ENCODE results near the gene GALK2. TPM values are rescaled to one million over a fixed set of nuclear protein-coding genes. Genes with fewer than 3 reads are reported as not detected.
A peak's percentile ranks its signal among the peaks of the same experiment; 100 is the strongest.

The GALK2 gene
- total RNA-seq, 1 donor = 44.2 TPM

- no peaks in the 10 kb centered on the region for H3K9me3 ChIP-seq (ENCODE audit: low read depth, low read length)
- H3K36me3 ChIP-seq (ENCODE audit: insufficient read depth, low read length) = peaks cover 35% of the 10 kb centered on the region
- no peak overlapping the region for H3K27ac ChIP-seq (ENCODE audit: low read depth, low read length)
- H3K79me2 ChIP-seq (ENCODE audit: insufficient read depth, low read length) = no peaks in the 10 kb centered on the region
- no peak overlapping the region for H2AFZ ChIP-seq (ENCODE audit: low read length)
- no peaks in the 10 kb centered on the region for H4K20me1 ChIP-seq (ENCODE audit: insufficient read depth, low read length)
- no peak overlapping the region for H3K4me2 ChIP-seq (ENCODE audit: insufficient read depth, low read length)
- TF ChIP-seq, protein P1, sequence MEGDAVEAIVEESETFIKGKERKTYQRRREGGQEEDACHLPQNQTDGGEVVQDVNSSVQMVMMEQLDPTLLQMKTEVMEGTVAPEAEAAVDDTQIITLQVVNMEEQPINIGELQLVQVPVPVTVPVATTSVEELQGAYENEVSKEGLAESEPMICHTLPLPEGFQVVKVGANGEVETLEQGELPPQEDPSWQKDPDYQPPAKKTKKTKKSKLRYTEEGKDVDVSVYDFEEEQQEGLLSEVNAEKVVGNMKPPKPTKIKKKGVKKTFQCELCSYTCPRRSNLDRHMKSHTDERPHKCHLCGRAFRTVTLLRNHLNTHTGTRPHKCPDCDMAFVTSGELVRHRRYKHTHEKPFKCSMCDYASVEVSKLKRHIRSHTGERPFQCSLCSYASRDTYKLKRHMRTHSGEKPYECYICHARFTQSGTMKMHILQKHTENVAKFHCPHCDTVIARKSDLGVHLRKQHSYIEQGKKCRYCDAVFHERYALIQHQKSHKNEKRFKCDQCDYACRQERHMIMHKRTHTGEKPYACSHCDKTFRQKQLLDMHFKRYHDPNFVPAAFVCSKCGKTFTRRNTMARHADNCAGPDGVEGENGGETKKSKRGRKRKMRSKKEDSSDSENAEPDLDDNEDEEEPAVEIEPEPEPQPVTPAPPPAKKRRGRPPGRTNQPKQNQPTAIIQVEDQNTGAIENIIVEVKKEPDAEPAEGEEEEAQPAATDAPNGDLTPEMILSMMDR (IDR thresholded peaks at IDR 0.05; ENCODE audit: extremely low read depth, low read depth, low read length) = no peak
- H3K4me3 ChIP-seq (ENCODE audit: insufficient read depth, low read length) = no peak overlapping the region
- DNase-seq (ENCODE audit: insufficient read length, low spot score, missing footprints) = peak; percentile 8
- no peaks in the 10 kb centered on the region for H3K4me1 ChIP-seq (ENCODE audit: insufficient read depth, low read length)
- no peaks in the 10 kb centered on the region for H3K27me3 ChIP-seq (ENCODE audit: insufficient read depth, low read length)
These were observed 45.7 kb upstream of the GALK2 start for GRCh38 chr15:49124371-49124770.

DNA sequence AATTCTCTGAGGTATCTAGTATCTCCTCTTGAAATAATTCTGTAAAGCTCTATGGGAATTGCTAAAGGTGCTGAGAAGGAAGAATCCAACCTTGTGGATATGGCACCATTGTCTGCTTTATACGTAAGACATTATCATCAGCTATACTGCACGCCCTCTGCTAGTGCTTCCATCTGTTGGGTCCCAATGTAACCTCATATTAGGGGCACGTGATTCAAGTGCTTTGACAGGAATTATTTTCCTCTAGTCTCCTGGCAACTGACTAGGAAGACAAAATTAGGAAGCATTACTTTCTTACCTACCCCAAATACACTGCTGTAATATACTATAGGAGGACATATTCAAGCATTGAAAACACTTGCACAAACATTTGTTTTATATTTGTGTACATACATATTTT, 38.6 kb upstream of the GALK2 start:
- TF ChIP-seq, protein P1 (IDR thresholded peaks at IDR 0.05; ENCODE audit: extremely low read depth, low read depth, low read length) = no peak
- Histone ChIP-seq H3K27me3 (ENCODE audit: insufficient read depth, low read length) (no peaks in the 10 kb centered on the region), H4K20me1 (ENCODE audit: insufficient read depth, low read length) (no peaks in the 10 kb centered on the region), H3K79me2 (ENCODE audit: insufficient read depth, low read length) (peaks cover 13% of the 10 kb centered on the region), H3K4me2 (ENCODE audit: insufficient read depth, low read length) (no peak overlapping the region), H3K36me3 (ENCODE audit: insufficient read depth, low read length) (peaks cover 77% of the 10 kb centered on the region), H3K4me1 (ENCODE audit: insufficient read depth, low read length) (peaks cover 23% of the 10 kb centered on the region), H3K27ac (ENCODE audit: low read depth, low read length) (no peak overlapping the region), H3K4me3 (ENCODE audit: insufficient read depth, low read length) (no peak overlapping the region), H2AFZ (ENCODE audit: low read length) (no peak overlapping the region), H3K9me3 (ENCODE audit: low read depth, low read length) (no peaks in the 10 kb centered on the region)
- no peak for DNase-seq (ENCODE audit: insufficient read length, low spot score, missing footprints)

DNA sequence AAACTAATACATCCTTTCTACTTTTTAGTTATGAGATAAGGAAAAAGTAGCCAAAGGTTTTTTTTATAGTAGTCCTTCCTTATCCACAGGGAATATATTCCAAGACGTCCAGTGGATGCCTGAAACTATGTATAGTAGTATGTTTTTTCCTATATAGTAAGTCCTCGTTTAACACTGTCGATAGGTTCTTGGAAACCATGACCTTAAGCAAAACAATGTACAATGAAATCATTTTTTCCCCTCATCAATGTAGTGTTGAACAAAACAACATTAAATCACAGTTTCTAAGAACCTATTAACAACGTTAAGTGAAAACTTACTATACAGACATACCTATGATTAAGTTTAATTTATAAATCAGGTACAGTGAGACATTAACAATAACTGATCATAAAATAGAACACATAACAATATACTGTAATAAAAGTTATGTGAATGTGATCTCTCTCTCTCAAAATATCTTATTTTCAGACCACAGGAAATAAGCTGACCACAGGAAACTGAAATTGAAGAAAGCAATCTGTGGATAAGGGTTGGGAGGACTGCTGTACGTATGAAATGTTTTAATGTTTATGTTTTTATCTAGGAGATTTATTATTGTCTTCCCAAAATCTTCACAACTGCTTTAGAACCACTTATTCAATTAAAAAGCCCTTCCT, 35.2 kb upstream of the GALK2 start:
- Histone ChIP-seq H3K4me1 (ENCODE audit: insufficient read depth, low read length) (peaks cover 46% of the 10 kb centered on the region), H4K20me1 (ENCODE audit: insufficient read depth, low read length) (no peaks in the 10 kb centered on the region), H3K9me3 (ENCODE audit: low read depth, low read length) (no peaks in the 10 kb centered on the region), H3K27ac (ENCODE audit: low read depth, low read length) (peak overlapping the region; percentile 93), H3K4me3 (ENCODE audit: insufficient read depth, low read length) (no peak overlapping the region), H2AFZ (ENCODE audit: low read length) (no peak overlapping the region), H3K27me3 (ENCODE audit: insufficient read depth, low read length) (no peaks in the 10 kb centered on the region), H3K79me2 (ENCODE audit: insufficient read depth, low read length) (peaks cover 13% of the 10 kb centered on the region), H3K36me3 (ENCODE audit: insufficient read depth, low read length) (peaks cover 64% of the 10 kb centered on the region), H3K4me2 (ENCODE audit: insufficient read depth, low read length) (peak overlapping the region; percentile 60)
- TF ChIP-seq, protein P1 (IDR thresholded peaks at IDR 0.05; ENCODE audit: extremely low read depth, low read depth, low read length) = no peak
- no peak for DNase-seq (ENCODE audit: insufficient read length, low spot score, missing footprints)

DNA sequence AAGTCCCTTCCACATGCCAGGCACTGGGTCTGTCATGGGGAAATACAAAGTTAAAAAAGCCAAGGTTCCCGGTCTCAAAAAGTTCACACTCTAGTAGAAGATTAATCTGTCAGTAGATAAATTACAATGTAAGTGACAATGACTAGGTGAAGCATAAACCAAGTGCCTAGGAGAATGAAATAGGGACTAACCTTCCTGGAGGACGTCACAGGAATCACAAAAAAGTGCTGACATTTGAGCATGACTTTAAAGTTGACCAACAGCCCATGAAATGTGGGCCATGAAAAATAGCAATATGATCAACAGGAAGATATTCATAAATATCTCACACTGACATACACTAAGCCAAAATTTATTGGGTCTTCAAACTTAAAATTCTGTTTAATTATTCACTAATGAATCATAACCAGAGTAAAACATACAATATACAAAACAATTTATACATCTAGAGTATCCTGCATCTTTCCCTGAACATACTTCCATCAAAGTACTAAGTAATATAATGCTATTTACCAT, 34.6 kb upstream of the GALK2 start:
- Histone ChIP-seq H3K4me3 (ENCODE audit: insufficient read depth, low read length) (no peak overlapping the region), H3K27ac (ENCODE audit: low read depth, low read length) (peak overlapping the region; percentile 93), H4K20me1 (ENCODE audit: insufficient read depth, low read length) (no peaks in the 10 kb centered on the region), H3K79me2 (ENCODE audit: insufficient read depth, low read length) (peaks cover 17% of the 10 kb centered on the region), H3K4me2 (ENCODE audit: insufficient read depth, low read length) (peak overlapping the region; percentile 60), H3K4me1 (ENCODE audit: insufficient read depth, low read length) (peaks cover 46% of the 10 kb centered on the region), H3K9me3 (ENCODE audit: low read depth, low read length) (no peaks in the 10 kb centered on the region), H3K36me3 (ENCODE audit: insufficient read depth, low read length) (peaks cover 64% of the 10 kb centered on the region), H2AFZ (ENCODE audit: low read length) (no peak overlapping the region), H3K27me3 (ENCODE audit: insufficient read depth, low read length) (no peaks in the 10 kb centered on the region)
- DNase-seq (ENCODE audit: insufficient read length, low spot score, missing footprints) = peak; percentile 49
- TF ChIP-seq, protein P1 (IDR thresholded peaks at IDR 0.05; ENCODE audit: extremely low read depth, low read depth, low read length) = no peak
